K562 (cell line): ENCODE results near the gene LYPD6B. TPM values are rescaled to one million over a fixed set of nuclear protein-coding genes. Genes with fewer than 3 reads are reported as not detected.

Experiments used
- ATAC-seq: fragments of 200-7000 bp; cut with Tn5 transposase; 3 replicates; pipeline ENCODE4 v1.9.1; 2020; ENCODE audit warnings: moderate library complexity
- BruUV-seq: library from RNA; stranded (reverse); fragments of 400-500 nt; replicated peaks from 2 replicates; lab custom pipeline; 2021; lab: Mats Ljungman, UMichigan
- CTCF ChIA-PET: fragments of 300-600 bp; formaldehyde crosslinking; extraction: SDS; loops from one replicate; lab custom pipeline; 2021; ENCODE audit warnings: low intra/inter-chr PET ratio; lab: Yijun Ruan, JAX
- POLR2A ChIA-PET: fragments of 300-600, 350-650 bp; sonication (Branson Sonifier 250); formaldehyde crosslinking; extraction: SDS; loops from one replicate; lab custom pipeline; 2021; ENCODE audit warnings: antibody characterized with exemption, inconsistent platforms; lab: Yijun Ruan, JAX
- DNase-seq, 4 experiments: peaks; one replicate each; pipeline versions ENCODE4 v3.0.0 to v3.0.0-alpha.2; 2011 to 2018; ENCODE audit warnings: low spot score in 3 of 4, mixed read lengths in 3 of 4; ENCODE audit errors: extremely low read depth in 1 of 4
- FAIRE-seq: peaks from 2 replicates; lab custom pipeline; 2011; peaks lifted over from hg19 to GRCh38; lab: Jason Lieb, UNC
- H2AFZ ChIP-seq: 2 replicates; pipeline ENCODE4 v1.6.0; 2011; ENCODE audit warnings: low read depth, low read length, control low read depth, inconsistent platforms
- H3K27ac ChIP-seq: fragments of 200-600 bp; 3 replicates; pipeline ENCODE4 v1.8.0; 2011; ENCODE audit warnings: low read depth, mild to moderate bottlenecking, control low read depth, inconsistent platforms, low read length, moderate library complexity, mixed read lengths; ENCODE audit errors: extremely low read depth
- H3K27me3 ChIP-seq, 2 experiments: fragments of 300-600 bp in 1 of 2; 2 replicates in 1 of 2; 3 replicates in 1 of 2; pipeline versions ENCODE4 v1.6.0 to v1.8.0; 2011; ENCODE audit warnings: inconsistent platforms in 2 of 2, low read length in 2 of 2, mild to moderate bottlenecking in 1 of 2, mixed read lengths in 1 of 2, moderate library complexity in 1 of 2; ENCODE audit not compliant: control insufficient read depth in 2 of 2, insufficient read depth in 2 of 2
- H3K36me3 ChIP-seq: fragments of 300-600 bp; 3 replicates; pipeline ENCODE4 v1.8.0; 2011; ENCODE audit warnings: mild to moderate bottlenecking, low read length, inconsistent platforms; ENCODE audit not compliant: control insufficient read depth, insufficient read depth
- H3K4me1 ChIP-seq, 2 experiments: fragments of 200-600 bp in 1 of 2; replicated peaks in 1 of 2; 2 replicates in 1 of 2; 3 replicates in 1 of 2; pipeline versions ENCODE4 v1.5.1 to v1.8.0; 2011; ENCODE audit warnings: inconsistent platforms in 2 of 2, low read length in 2 of 2, mild to moderate bottlenecking in 1 of 2, mixed read lengths in 1 of 2, moderate library complexity in 1 of 2; ENCODE audit not compliant: control insufficient read depth in 2 of 2, insufficient read depth in 2 of 2
- H3K4me2 ChIP-seq: 2 replicates; pipeline ENCODE4 v1.6.1; 2011; ENCODE audit warnings: low read length, control low read depth, inconsistent platforms, mixed read lengths; ENCODE audit not compliant: insufficient read depth
- H3K4me3 ChIP-seq: fragments of 200-600 bp; sonication (generic), shearing (Covaris generic); 2 replicates; pipeline ENCODE4 v1.5.1; 2016; ENCODE audit warnings: control low read depth, inconsistent platforms
- H3K79me2 ChIP-seq: fragments of 200-600 bp; 3 replicates; pipeline ENCODE4 v1.8.0; 2011; ENCODE audit warnings: low read length, inconsistent platforms; ENCODE audit not compliant: control insufficient read depth, insufficient read depth
- H3K9ac ChIP-seq, 2 experiments: 2 replicates each; pipeline versions ENCODE4 v1.6.0 to v1.6.1; 2011; ENCODE audit warnings: low read depth in 2 of 2, low read length in 2 of 2, control low read depth in 1 of 2, inconsistent platforms in 1 of 2, mild to moderate bottlenecking in 1 of 2, mixed read lengths in 1 of 2; ENCODE audit not compliant: insufficient read depth in 1 of 2
- H3K9me1 ChIP-seq: one replicate; pipeline ENCODE4 v1.6.0; 2011; ENCODE audit warnings: inconsistent platforms, mild to moderate bottlenecking, low read length, moderate library complexity; ENCODE audit not compliant: control insufficient read depth, insufficient read depth
- H3K9me3 ChIP-seq: replicated peaks from 2 replicates; pipeline ENCODE4 v1.5.1; 2011; ENCODE audit warnings: low read depth, low read length, inconsistent platforms; ENCODE audit not compliant: control insufficient read depth, insufficient read depth
- H4K20me1 ChIP-seq: replicated peaks from 2 replicates; pipeline ENCODE4 v1.6.1; 2011; ENCODE audit warnings: low read length, inconsistent platforms, mixed read lengths; ENCODE audit not compliant: control insufficient read depth, insufficient read depth
- BRCA1 ChIP-seq, 2 experiments: fragments of 450-650 bp in 1 of 2; sonication (generic) in 1 of 2; formaldehyde crosslinking in 1 of 2; IDR thresholded peaks; 2 replicates each; pipeline versions ENCODE4 v1.5.0 to v1.6.1; 2017 to 2020; ENCODE audit warnings: mild to moderate bottlenecking in 1 of 2, missing genetic modification reagents in 1 of 2
- COPS2 ChIP-seq: fragments of 450-650 bp; conservative IDR thresholded peaks from 2 replicates; pipeline ENCODE4 v1.6.1; 2016; ENCODE audit warnings: mild to moderate bottlenecking, moderate library complexity
- CREBBP ChIP-seq: IDR thresholded peaks from one replicate; pipeline ENCODE4 v1.6.1; 2012; ENCODE audit warnings: low read depth, mild to moderate bottlenecking, control low read depth, inconsistent platforms, low read length
- E2F5 ChIP-seq: sonication (generic); formaldehyde crosslinking; IDR thresholded peaks from 2 replicates; pipeline ENCODE4 v1.8.0; 2022; ENCODE audit warnings: mild to moderate bottlenecking, missing genetic modification reagents
- FOXM1 ChIP-seq, 2 experiments: fragments of 450-650 bp in 1 of 2; sonication (generic) in 1 of 2; formaldehyde crosslinking in 1 of 2; IDR thresholded peaks; 2 replicates each; pipeline versions ENCODE4 v1.6.1 to v1.9.0; 2017 to 2022; ENCODE audit warnings: low read depth in 2 of 2, mild to moderate bottlenecking in 2 of 2, missing genetic modification reagents in 1 of 2, moderate library complexity in 1 of 2
- HEY1 ChIP-seq: fragments of 250-450 bp; sonication (Bioruptor Pico); IDR thresholded peaks from 2 replicates; pipeline ENCODE4 v1.5.0; 2020; ENCODE audit warnings: mild to moderate bottlenecking, moderate library complexity, borderline replicate concordance
- KAT8 ChIP-seq: fragments of 450-650 bp; IDR thresholded peaks from 2 replicates; pipeline ENCODE4 v1.6.1; 2016; ENCODE audit warnings: low read depth, mild to moderate bottlenecking
- MNT ChIP-seq, 2 experiments: fragments of 450-650 bp; conservative IDR thresholded peaks; 2 replicates each; pipeline ENCODE4 v1.6.1; 2017; ENCODE audit warnings: mild to moderate bottlenecking in 2 of 2, moderate library complexity in 2 of 2
- NFXL1 ChIP-seq: fragments of 450-650 bp; formaldehyde crosslinking; IDR thresholded peaks from 2 replicates; pipeline ENCODE4 v1.4.0; 2021; ENCODE audit warnings: mild to moderate bottlenecking
- POLR2G ChIP-seq: fragments of 200-400 bp; formaldehyde crosslinking; IDR thresholded peaks from 2 replicates; pipeline ENCODE4 v1.6.1; 2017; ENCODE audit warnings: low read depth, mild to moderate bottlenecking, antibody characterized with exemption, low read length, moderate library complexity
- PRDM10 ChIP-seq: fragments of 450-650 bp; IDR thresholded peaks from 2 replicates; pipeline ENCODE4 v1.6.1; 2018; ENCODE audit not compliant: partially characterized antibody
- PTBP1 ChIP-seq: fragments of 200-400 bp; formaldehyde crosslinking; IDR thresholded peaks from 2 replicates; pipeline ENCODE4 v1.6.1; 2017; ENCODE audit warnings: low read depth, low read length
- SMAD3 ChIP-seq: fragments of 450-650 bp; formaldehyde crosslinking; conservative IDR thresholded peaks from 2 replicates; pipeline ENCODE4 v1.4.0; 2020; ENCODE audit warnings: mild to moderate bottlenecking
- TGIF2 ChIP-seq: sonication (generic); formaldehyde crosslinking; IDR thresholded peaks from 2 replicates; pipeline ENCODE4 v1.8.1; 2022; ENCODE audit warnings: mild to moderate bottlenecking, missing genetic modification reagents, moderate library complexity
- ZNF232 ChIP-seq: sonication (generic); formaldehyde crosslinking; IDR thresholded peaks from 2 replicates; pipeline ENCODE4 v1.8.0; 2022; ENCODE audit warnings: mild to moderate bottlenecking, missing genetic modification reagents
- ZNF408 ChIP-seq: fragments of 250-450 bp; sonication (Bioruptor Pico); IDR thresholded peaks from 2 replicates; pipeline ENCODE4 v1.4.0; 2020; ENCODE audit warnings: low read depth, mild to moderate bottlenecking, moderate library complexity
- ZNF707 ChIP-seq: fragments of 250-450 bp; sonication (Bioruptor Pico); conservative IDR thresholded peaks from 2 replicates; pipeline ENCODE4 v1.8.0; 2022; ENCODE audit warnings: inconsistent platforms, mild to moderate bottlenecking, moderate library complexity
- WGBS: fragments of 100-300 bp; shearing (Covaris generic); methylation state at CpG from one replicate; pipeline ENCODE4 v1.1.6; 2016; ENCODE audit warnings: low coverage, mixed read lengths; ENCODE audit not compliant: insufficient coverage; ENCODE audit errors: missing lambda C conversion rate; 5-methylcytosine and 5-hydroxymethylcytosine counted together
- in situ Hi-C: fragments of 300-500 bp; cut with MboI; formaldehyde crosslinking; loops from 4 replicates; pipeline ENCODE4 v1.15.0; 2018; ENCODE audit warnings: inconsistent platforms, mixed read lengths
- intact Hi-C: fragments of 100-400 bp; cut with micrococcal nuclease; formaldehyde crosslinking; loops from 2 replicates; pipeline ENCODE4 v1.14.2; 2022
- polyA plus RNA-seq, 8 experiments: library from polyadenylated mRNA; depleted of rRNA in 4 of 8; stranded (reverse) in 5 of 8; unstranded in 3 of 8; fragments of >200 nt; fragmentation: Nextera tagmentation in 2 of 8; fragmentation: Illumina TruSeq in 1 of 8; extraction: Ambion mirVana in 2 of 8; extraction: Trizol in 1 of 8; gene quantifications; 2 replicates each; pipeline versions ENCODE4 v1.2.1 to v1.2.3, GENCODE V29; 2011 to 2014; ENCODE audit warnings: inconsistent platforms in 1 of 8, missing spikeins in 1 of 8
- total RNA-seq, 7 experiments: library from RNA; depleted of rRNA in 6 of 7; stranded (reverse); fragments of >200 nt in 6 of 7; fragmentation: Illumina TruSeq in 2 of 7; extraction: Trizol in 2 of 7; gene quantifications; 2 replicates each; pipeline versions ENCODE4 v1.2.1 to v1.2.3, GENCODE V29; 2011 to 2021; ENCODE audit warnings: low replicate concordance in 1 of 7

LYPD6B gene
- total and polyA plus RNA-seq, 9 of the 15 experiments (the other 6 are each of a cell fraction or from before 2014, with no cell fraction given): not detected

GRCh38 chr2:149098701-149099100, 60.2 kb downstream of the LYPD6B start:
- H3K4me1 ChIP-seq: no peaks in the 10 kb centered on the region
- no peaks in the 10 kb centered on the region for H4K20me1 ChIP-seq
- no peaks in the 10 kb centered on the region for H3K9me1 ChIP-seq
- H3K4me2 ChIP-seq: no peak overlapping the region
- intact Hi-C loops (no loop called here), in situ Hi-C loops (no loop called here)
- H3K36me3 ChIP-seq: no peaks in the 10 kb centered on the region
- H3K79me2 ChIP-seq: no peaks in the 10 kb centered on the region
- no TSS peak for BruUV-seq
- no peaks in the 10 kb centered on the region for H3K9me3 ChIP-seq
- no peak overlapping the region for H3K27ac ChIP-seq
- no peak overlapping the region for H3K9ac ChIP-seq
- ATAC-seq: no peak
- no peaks in the 10 kb centered on the region; a peak in 1 of 5 replicates for H3K27me3 ChIP-seq
- CTCF ChIA-PET: no interaction called here
- DNase-seq: no peak
- POLR2A ChIA-PET: no interaction called here
- no peak for FAIRE-seq
- no peak overlapping the region for H2AFZ ChIP-seq
- 0% methylated on average over 2 of the region's 2 CpGs for WGBS
- H3K4me3 ChIP-seq: no peak overlapping the region
- TF ChIP-seq POLR2G (no peak), HEY1 (CRISPR knock-in tag) (no peak), PRDM10 (no peak), NFXL1 (no peak), SMAD3 (no peak), FOXM1 (IDR thresholded peaks at IDR 0.05; ENCODE audit: low read depth) (no peak), FOXM1 (CRISPR knock-in tag; IDR thresholded peaks at IDR 0.05; ENCODE audit: low read depth) (no peak), E2F5 (CRISPR knock-in tag) (no peak), TGIF2 (CRISPR knock-in tag) (no peak), PTBP1 (no peak), ZNF707 (CRISPR knock-in tag) (no peak), CREBBP (no peak), BRCA1 (IDR thresholded peaks at IDR 0.05) (no peak), BRCA1 (CRISPR knock-in tag; IDR thresholded peaks at IDR 0.05) (no peak), ZNF408 (no peak), MNT (conservative IDR thresholded peaks at IDR 0.05) (no peak), ZNF232 (CRISPR knock-in tag) (no peak), KAT8 (no peak), COPS2 (no peak)
